ENCODE data around the gene OSBPL5. TPM values are rescaled to one million over a fixed set of nuclear protein-coding genes. Genes with fewer than 3 reads are reported as not detected.

Gene OSBPL5
- total RNA-seq, 1 experiment from 2014 or later: 16.1 TPM

GRCh38 chr11:3140291-3140603 is 24.9 kb downstream of the OSBPL5 start:
- H3K9me3 Mint-ChIP-seq: no peaks in the 10 kb centered on the region
- no peak overlapping the region for H2BK15ac ChIP-seq (ENCODE audit: low read depth, low read length)
- no peak overlapping the region; the same call in 1 of the 2 replicates for H3K14ac ChIP-seq (ENCODE audit: insufficient read depth, low read length)
- no peak overlapping the region for H2BK20ac ChIP-seq (ENCODE audit: low read depth, low read length, poor library complexity, severe bottlenecking)
- no peak overlapping the region for H2BK5ac ChIP-seq (ENCODE audit: insufficient read length, low read length)
- no peak for TF ChIP-seq CTCF (conservative IDR thresholded peaks at IDR 0.05)
- no peaks in the 10 kb centered on the region for H3K79me1 ChIP-seq (ENCODE audit: insufficient read depth, low read depth, low read length, poor library complexity, severe bottlenecking)
- H3K4me1 ChIP-seq (ENCODE audit: insufficient read depth, low read length): no peaks in the 10 kb centered on the region
- no peak overlapping the region for H2AK5ac ChIP-seq (ENCODE audit: insufficient read length, low read length)
- H3K27me3 ChIP-seq (ENCODE audit: insufficient read depth, low read length): no peaks in the 10 kb centered on the region
- no peaks in the 10 kb centered on the region; a peak in 1 of 7 replicates for H3K36me3 Mint-ChIP-seq (ENCODE audit: insufficient read depth in 1 of 3, low read depth in 3 of 3)
- H3T11ph ChIP-seq (ENCODE audit: low read length): no peak overlapping the region
- H3K27me3 Mint-ChIP-seq (ENCODE audit: low read depth): no peaks in the 10 kb centered on the region
- H3K23ac ChIP-seq (ENCODE audit: insufficient read length, low read depth, low read length): no peak overlapping the region
- no peak overlapping the region for H4K5ac ChIP-seq (ENCODE audit: insufficient read length, low read depth, low read length)
- H3K4me2 ChIP-seq (ENCODE audit: insufficient read depth, insufficient read length, low read length): no peak overlapping the region
- H2BK120ac ChIP-seq (ENCODE audit: low read depth, low read length, poor library complexity, severe bottlenecking): no peak overlapping the region
- no peak overlapping the region for H4K91ac ChIP-seq (ENCODE audit: insufficient read length, low read depth, low read length)
- H3K4me1 Mint-ChIP-seq: peaks cover 5 to 16% of the 10 kb centered on the region in 2 experiments
- no peak overlapping the region for H2BK12ac ChIP-seq (ENCODE audit: insufficient read length, low read depth, low read length)
- H3K4me3 Mint-ChIP-seq: no peak overlapping the region
- H3K79me2 ChIP-seq (ENCODE audit: insufficient read depth, low read length): no peaks in the 10 kb centered on the region
- no peaks in the 10 kb centered on the region for H3K23me2 ChIP-seq (ENCODE audit: insufficient read length, low read depth, low read length, poor library complexity, severe bottlenecking)
- peaks cover 4% of the 10 kb centered on the region for H4K20me1 ChIP-seq (ENCODE audit: control insufficient read depth, insufficient read depth, insufficient read length)
- no peak overlapping the region for H4K8ac ChIP-seq (replicated peaks; ENCODE audit: insufficient read length, low read depth, low read length)
- H3K9me3 ChIP-seq (ENCODE audit: control insufficient read depth, low read depth, low read length): no peaks in the 10 kb centered on the region
- no peak for DNase-seq
- no peak overlapping the region for H3K9ac ChIP-seq (ENCODE audit: extremely low read depth, insufficient read length, low read length)
- no peak overlapping the region for H3K4ac ChIP-seq (ENCODE audit: low read depth, low read length)
- H3K27ac Mint-ChIP-seq: no peak overlapping the region
- no peak overlapping the region for H3K56ac ChIP-seq (ENCODE audit: insufficient read length, low read depth, low read length)
- no peak overlapping the region for H3K18ac ChIP-seq (ENCODE audit: insufficient read length, low read depth, low read length)
- no CpG with 5 or more reads among the region's 4 CpGs for WGBS (ENCODE audit: extremely low coverage, insufficient read length, low lambda C conversion rate)
- H3K27ac ChIP-seq (ENCODE audit: insufficient read length, low read depth, low read length): no peak overlapping the region
- H2AFZ ChIP-seq (ENCODE audit: low read length): no peak overlapping the region
